A673 (cell line): ENCODE data around the gene CAMSAP3. TPM values are rescaled to one million over a fixed set of nuclear protein-coding genes. Genes with fewer than 3 reads are reported as not detected.

Source experiments
- BruUV-seq: library from RNA; stranded (reverse); fragments of 400-500 nt; replicated peaks from 2 replicates; lab custom pipeline; 2021; lab: Mats Ljungman, UMichigan
- CTCF ChIA-PET: fragments of 300-600 bp; sonication (Branson Sonifier 250); formaldehyde crosslinking; loops from one replicate; lab custom pipeline; 2022; ENCODE audit warnings: antibody characterized with exemption; lab: Charles Lee
- POLR2A ChIA-PET: fragments of 300-600 bp; sonication (Branson Sonifier 250); formaldehyde crosslinking; loops from one replicate; lab custom pipeline; 2022; ENCODE audit warnings: antibody characterized with exemption; ENCODE audit not compliant: low non-redundant PET; lab: Charles Lee
- DNase-seq: peaks from one replicate; pipeline ENCODE4 v3.0.0-alpha.2; 2015; ENCODE audit warnings: low spot score
- H3K27ac ChIP-seq: fragments of 200-600 bp; sonication (generic); 2 replicates; pipeline ENCODE4 v1.5.1; 2016; ENCODE audit warnings: mixed run types, low read depth, mild to moderate bottlenecking, mixed read lengths, antibody characterized with exemption, low read length; ENCODE audit not compliant: poor library complexity, severe bottlenecking
- H3K27me3 ChIP-seq: fragments of 200-600 bp; sonication (generic); replicated peaks from 2 replicates; pipeline ENCODE4 v1.6.1; 2017; ENCODE audit warnings: mixed run types, low read depth, mild to moderate bottlenecking, mixed read lengths, antibody characterized with exemption, low read length; ENCODE audit not compliant: insufficient read depth, poor library complexity
- H3K36me3 ChIP-seq: fragments of 200-600 bp; sonication (generic); 2 replicates; pipeline ENCODE4 v1.6.1; 2016; ENCODE audit warnings: mixed run types, mild to moderate bottlenecking, mixed read lengths, antibody characterized with exemption, low read length; ENCODE audit not compliant: insufficient read depth, poor library complexity, severe bottlenecking
- H3K4me1 ChIP-seq: fragments of 200-600 bp; sonication (generic); 2 replicates; pipeline ENCODE4 v1.6.1; 2017; ENCODE audit warnings: mixed run types, mild to moderate bottlenecking, mixed read lengths, antibody characterized with exemption, low read length; ENCODE audit not compliant: insufficient read depth, poor library complexity, severe bottlenecking
- H3K4me3 ChIP-seq: fragments of 200-600 bp; sonication (generic); 2 replicates; pipeline ENCODE4 v1.5.1; 2016; ENCODE audit warnings: low read depth, mixed run types, mild to moderate bottlenecking, mixed read lengths, low read length; ENCODE audit not compliant: poor library complexity, severe bottlenecking
- H3K9me3 ChIP-seq: fragments of 200-600 bp; sonication (generic); 2 replicates; pipeline ENCODE4 v1.6.1; 2016; ENCODE audit warnings: mixed run types, low read depth, mild to moderate bottlenecking, mixed read lengths, antibody characterized with exemption, low read length; ENCODE audit not compliant: poor library complexity, severe bottlenecking
- CTCF ChIP-seq: fragments of 300-800, 200-600 bp; sonication (generic); conservative IDR thresholded peaks from 2 replicates; pipeline ENCODE4 v1.5.1; 2017; ENCODE audit warnings: low read depth, mild to moderate bottlenecking, antibody characterized with exemption, low read length, moderate library complexity, mixed read lengths
- EZH2 ChIP-seq: fragments of 200-600 bp; sonication (generic); IDR thresholded peaks from 2 replicates; pipeline ENCODE4 v1.6.1; 2017; ENCODE audit warnings: borderline replicate concordance, low read depth, mild to moderate bottlenecking, mixed read lengths, antibody characterized with exemption, low read length; ENCODE audit not compliant: poor library complexity, severe bottlenecking
- intact Hi-C: fragments of 100-400 bp; cut with micrococcal nuclease; formaldehyde crosslinking; loops from one replicate; pipeline ENCODE4 v1.10.0; 2022; ENCODE audit not compliant: unreplicated experiment
- total RNA-seq: library from RNA; stranded (reverse); gene quantifications from 2 replicates; pipeline ENCODE4 v1.2.3, GENCODE V29; 2021

The CAMSAP3 gene
- total RNA-seq, 1 experiment from 2014 or later = 1.2 TPM

- DNase-seq = no peak
- intact Hi-C loops = no loop called here
- H3K27me3 ChIP-seq = no peaks in the 10 kb centered on the region
- POLR2A ChIA-PET = no interaction called here
- BruUV-seq = no TSS peak
- CTCF ChIA-PET = no interaction called here
- H3K4me3 ChIP-seq = no peak overlapping the region
- no peaks in the 10 kb centered on the region for H3K9me3 ChIP-seq
- H3K4me1 ChIP-seq = no peaks in the 10 kb centered on the region
- no peak overlapping the region for H3K27ac ChIP-seq
- TF ChIP-seq EZH2 = no peak
- TF ChIP-seq CTCF = no peak
- peaks cover 9% of the 10 kb centered on the region for H3K36me3 ChIP-seq
Measured at GRCh38 chr19:7617172-7617571, 21.5 kb downstream of the CAMSAP3 start.

GRCh38 chr19:7617735-7618134 is 22.1 kb downstream of the CAMSAP3 start:
- Histone ChIP-seq H3K36me3 (peaks cover 14% of the 10 kb centered on the region), H3K9me3 (no peaks in the 10 kb centered on the region), H3K27me3 (no peaks in the 10 kb centered on the region), H3K4me3 (no peak overlapping the region), H3K4me1 (no peaks in the 10 kb centered on the region), H3K27ac (no peak overlapping the region)
- ChIA-PET CTCF (no interaction called here), POLR2A (no interaction called here)
- DNase-seq = no peak
- no TSS peak for BruUV-seq
- TF ChIP-seq CTCF = no peak
- no peak for TF ChIP-seq EZH2
- intact Hi-C loops = no loop called here

GRCh38 chr19:7618348-7618747 is 22.7 kb downstream of the CAMSAP3 start:
- ChIA-PET POLR2A (no interaction called here), CTCF (no interaction called here)
- intact Hi-C loops = no loop called here
- H3K4me3 ChIP-seq = no peak overlapping the region
- H3K27ac ChIP-seq = no peak overlapping the region
- no peak for DNase-seq
- no peaks in the 10 kb centered on the region for H3K27me3 ChIP-seq
- no peaks in the 10 kb centered on the region for H3K9me3 ChIP-seq
- peaks cover 20% of the 10 kb centered on the region for H3K36me3 ChIP-seq
- no peak for TF ChIP-seq EZH2
- TF ChIP-seq CTCF = no peak
- no peaks in the 10 kb centered on the region for H3K4me1 ChIP-seq
- no TSS peak for BruUV-seq
